Measurements from ENCODE around the gene PIGO. TPM values are rescaled to one million over a fixed set of nuclear protein-coding genes. Genes with fewer than 3 reads are reported as not detected.

Gene PIGO
- total RNA-seq, 2 experiments from 2014 or later, result 17.5 to 18.9 TPM

DNA sequence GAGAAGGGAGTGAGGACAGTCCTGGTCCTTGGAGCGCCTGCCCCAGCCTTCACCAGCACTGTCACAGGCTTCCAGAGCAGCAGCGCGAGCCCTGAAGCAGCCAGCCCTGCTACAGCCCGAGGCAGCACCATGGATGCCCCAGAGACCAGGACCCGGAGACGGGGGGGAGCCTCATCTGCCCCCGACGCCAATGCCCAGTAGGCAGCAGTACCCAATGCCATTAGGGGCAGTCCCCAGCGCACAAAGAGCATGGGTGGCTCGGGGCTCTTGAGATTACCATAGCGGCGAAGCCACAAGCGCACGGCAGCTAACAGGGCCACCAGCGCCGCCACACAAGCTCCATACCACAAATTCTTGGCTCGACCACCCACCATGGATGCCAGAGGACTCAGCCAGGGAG is 4.9 kb downstream of the PIGO start:
- DNase-seq (no peak), ATAC-seq (ENCODE audit: poor library complexity) (no peak)
- H3K4me3 Mint-ChIP-seq, result no peak overlapping the region
- TF ChIP-seq, protein P1, sequence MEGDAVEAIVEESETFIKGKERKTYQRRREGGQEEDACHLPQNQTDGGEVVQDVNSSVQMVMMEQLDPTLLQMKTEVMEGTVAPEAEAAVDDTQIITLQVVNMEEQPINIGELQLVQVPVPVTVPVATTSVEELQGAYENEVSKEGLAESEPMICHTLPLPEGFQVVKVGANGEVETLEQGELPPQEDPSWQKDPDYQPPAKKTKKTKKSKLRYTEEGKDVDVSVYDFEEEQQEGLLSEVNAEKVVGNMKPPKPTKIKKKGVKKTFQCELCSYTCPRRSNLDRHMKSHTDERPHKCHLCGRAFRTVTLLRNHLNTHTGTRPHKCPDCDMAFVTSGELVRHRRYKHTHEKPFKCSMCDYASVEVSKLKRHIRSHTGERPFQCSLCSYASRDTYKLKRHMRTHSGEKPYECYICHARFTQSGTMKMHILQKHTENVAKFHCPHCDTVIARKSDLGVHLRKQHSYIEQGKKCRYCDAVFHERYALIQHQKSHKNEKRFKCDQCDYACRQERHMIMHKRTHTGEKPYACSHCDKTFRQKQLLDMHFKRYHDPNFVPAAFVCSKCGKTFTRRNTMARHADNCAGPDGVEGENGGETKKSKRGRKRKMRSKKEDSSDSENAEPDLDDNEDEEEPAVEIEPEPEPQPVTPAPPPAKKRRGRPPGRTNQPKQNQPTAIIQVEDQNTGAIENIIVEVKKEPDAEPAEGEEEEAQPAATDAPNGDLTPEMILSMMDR (IDR thresholded peaks at IDR 0.05), result no peak
- no peaks in the 10 kb centered on the region for H3K9me3 ChIP-seq (ENCODE audit: control insufficient read depth in 1 of 2, insufficient read depth in 1 of 2, low read length in 2 of 2)
- no peak overlapping the region for H3K27ac Mint-ChIP-seq
- ChIA-PET POLR2A (interaction anchor here (0.9 to 6.5 kb wide), 3 partner anchors 11 to 20 kb away, joined by 4 to 51 read pairs (median 44); partner anchors contain the start of genes FANCG and VCP), CTCF (interaction anchor here (1.7 kb wide), 1 partner anchor 192 kb away, joined by 6 read pairs; no protein-coding TSS in a partner anchor)
- H3K4me3 ChIP-seq (ENCODE audit: low read length), result no peak overlapping the region
- peaks cover 25% of the 10 kb centered on the region for H3K4me1 Mint-ChIP-seq (ENCODE audit: low read depth)
- H3K27me3 ChIP-seq (ENCODE audit: control insufficient read depth in 1 of 2, insufficient read depth in 2 of 2, low read length in 2 of 2), result no peaks in the 10 kb centered on the region
- H3K9me3 Mint-ChIP-seq, result no peaks in the 10 kb centered on the region
- H3K4me1 ChIP-seq (ENCODE audit: insufficient read depth, low read length), result peaks cover 19% of the 10 kb centered on the region
- H3K36me3 Mint-ChIP-seq (ENCODE audit: low read depth), result peaks cover 85% of the 10 kb centered on the region
- H3K36me3 ChIP-seq (ENCODE audit: insufficient read depth, low read length), result peaks cover 75% of the 10 kb centered on the region
- intact Hi-C loops (cut with DNase I, micrococcal nuclease), result no loop called here
- H3K27me3 Mint-ChIP-seq, result no peaks in the 10 kb centered on the region
- no peak overlapping the region for H3K27ac ChIP-seq (ENCODE audit: low read depth in 1 of 2, low read length in 2 of 2)

DNA sequence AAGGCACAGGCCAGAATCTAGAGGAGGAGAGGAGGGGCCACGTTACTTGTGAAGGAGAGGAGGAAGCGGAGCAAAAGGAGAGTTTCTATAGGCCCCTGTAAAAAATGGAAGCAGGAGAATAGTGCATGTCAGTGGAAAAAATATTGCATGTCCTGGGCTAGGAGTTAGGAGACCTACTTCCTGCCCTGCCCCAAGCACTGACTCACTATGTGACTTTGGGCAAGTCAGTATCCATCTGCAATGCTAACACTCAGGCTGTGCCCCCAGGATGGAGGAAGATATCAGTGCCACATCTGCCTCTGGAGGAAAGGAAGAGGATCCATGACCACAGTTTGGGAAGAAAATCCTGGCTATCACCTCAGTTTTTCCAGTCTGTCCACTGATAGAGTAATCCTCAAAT is 7.0 kb downstream of the PIGO start:
- Mint-ChIP-seq H3K36me3 (ENCODE audit: low read depth) (peaks cover 87% of the 10 kb centered on the region), H3K4me3 (no peak overlapping the region)

DNA sequence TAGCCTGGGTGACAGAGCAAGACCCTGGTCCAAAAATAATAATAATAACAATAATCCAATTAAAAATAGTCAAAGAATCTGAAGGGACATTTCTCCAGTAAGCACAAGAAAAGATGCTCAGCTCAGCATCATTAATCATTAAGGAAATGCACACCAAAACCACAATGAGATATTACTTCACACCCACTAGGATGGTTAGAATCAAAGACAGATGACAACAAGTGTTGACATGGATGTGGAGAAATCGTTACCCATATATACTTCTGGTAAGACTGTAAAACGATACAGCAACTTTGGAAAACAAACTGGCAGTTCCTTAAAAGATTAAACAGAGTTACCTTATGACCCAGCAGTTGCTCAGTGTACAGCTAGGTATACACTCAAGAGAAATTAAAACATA is 11.3 kb downstream of the PIGO start:
- intact Hi-C loops (cut with DNase I, micrococcal nuclease), result no loop called here
- no peak overlapping the region for H3K27ac Mint-ChIP-seq
- Histone ChIP-seq H3K4me1 (ENCODE audit: insufficient read depth, low read length) (peaks cover 8% of the 10 kb centered on the region), H3K36me3 (ENCODE audit: insufficient read depth, low read length) (peaks cover 30% of the 10 kb centered on the region), H3K4me3 (ENCODE audit: low read length) (no peak overlapping the region), H3K9me3 (ENCODE audit: control insufficient read depth in 1 of 2, insufficient read depth in 1 of 2, low read length in 2 of 2) (no peaks in the 10 kb centered on the region), H3K27ac (ENCODE audit: low read depth in 1 of 2, low read length in 2 of 2) (no peak overlapping the region), H3K27me3 (ENCODE audit: control insufficient read depth in 1 of 2, insufficient read depth in 2 of 2, low read length in 2 of 2) (no peaks in the 10 kb centered on the region)
- no peaks in the 10 kb centered on the region for H3K27me3 Mint-ChIP-seq
- peaks cover 47% of the 10 kb centered on the region for H3K36me3 Mint-ChIP-seq (ENCODE audit: low read depth)
- H3K4me3 Mint-ChIP-seq, result no peak overlapping the region
- no peaks in the 10 kb centered on the region for H3K9me3 Mint-ChIP-seq
- POLR2A ChIA-PET, result interaction anchor here (1.1 kb wide), 1 partner anchor 13 kb away, joined by 3 read pairs; no protein-coding TSS in a partner anchor
- ATAC-seq (ENCODE audit: poor library complexity) (no peak), DNase-seq (peak in 1 of 14 experiments; percentile 47)
- CTCF ChIA-PET, result interaction anchor here (1.4 kb wide), 1 partner anchor 13 kb away, joined by 4 read pairs; the partner anchor contains the start of gene VCP
- peaks cover 4% of the 10 kb centered on the region for H3K4me1 Mint-ChIP-seq (ENCODE audit: low read depth)
- TF ChIP-seq, protein P1 (IDR thresholded peaks at IDR 0.05), result no peak

More for the DNA sequence above, 7.0 kb downstream of the PIGO start:
- Mint-ChIP-seq H3K27ac (no peak overlapping the region), H3K27me3 (no peaks in the 10 kb centered on the region), H3K4me1 (ENCODE audit: low read depth) (peaks cover 4% of the 10 kb centered on the region), H3K9me3 (no peaks in the 10 kb centered on the region)
- intact Hi-C loops (cut with DNase I, micrococcal nuclease), result no loop called here
- TF ChIP-seq, protein P1 (IDR thresholded peaks at IDR 0.05), result no peak
- CTCF ChIA-PET, result no interaction called here
- peaks cover 72% of the 10 kb centered on the region for H3K36me3 ChIP-seq (ENCODE audit: insufficient read depth, low read length)
- H3K9me3 ChIP-seq (ENCODE audit: control insufficient read depth in 1 of 2, insufficient read depth in 1 of 2, low read length in 2 of 2), result no peaks in the 10 kb centered on the region
- H3K27ac ChIP-seq (ENCODE audit: low read depth in 1 of 2, low read length in 2 of 2), result no peak overlapping the region
- no peaks in the 10 kb centered on the region for H3K27me3 ChIP-seq (ENCODE audit: control insufficient read depth in 1 of 2, insufficient read depth in 2 of 2, low read length in 2 of 2)
- peaks cover 2% of the 10 kb centered on the region for H3K4me1 ChIP-seq (ENCODE audit: insufficient read depth, low read length)
- DNase-seq (no peak), ATAC-seq (ENCODE audit: poor library complexity) (no peak)
- POLR2A ChIA-PET, result no interaction called here
- H3K4me3 ChIP-seq (ENCODE audit: low read length), result no peak overlapping the region
